ENCODE results near the gene USH2A.

Gene USH2A

GRCh38 chr1:215767761-215768160 is 655.5 kb downstream of the USH2A start:
- DNase-seq: no peak

- DNase-seq: no peak
Measured at GRCh38 chr1:215766521-215766920, 656.7 kb downstream of the USH2A start.

GRCh38 chr1:215765833-215766232 is 657.4 kb downstream of the USH2A start:
- no peak for DNase-seq

- no peak for DNase-seq
Measured at GRCh38 chr1:215761446-215761845, 661.8 kb downstream of the USH2A start.

GRCh38 chr1:215754112-215754511 is 669.1 kb downstream of the USH2A start:
- no peak for DNase-seq

GRCh38 chr1:215749414-215749813 is 673.8 kb downstream of the USH2A start:
- no peak for DNase-seq

- DNase-seq: no peak
Measured at GRCh38 chr1:215748431-215748830, 674.8 kb downstream of the USH2A start.

GRCh38 chr1:215744419-215744818 is 678.8 kb downstream of the USH2A start:
- DNase-seq: no peak

- DNase-seq: no peak
Measured at GRCh38 chr1:215739025-215739424, 684.2 kb downstream of the USH2A start.

- no peak for DNase-seq
Measured at GRCh38 chr1:215731699-215732098, 691.5 kb downstream of the USH2A start.

GRCh38 chr1:215730600-215730999 is 692.6 kb downstream of the USH2A start:
- no peak for DNase-seq

GRCh38 chr1:215728169-215728568 is 695.1 kb downstream of the USH2A start:
- DNase-seq: no peak

- DNase-seq: no peak
Measured at GRCh38 chr1:215720126-215720525, 703.1 kb downstream of the USH2A start.

GRCh38 chr1:215719552-215719951 is 703.7 kb downstream of the USH2A start:
- no peak for DNase-seq

- DNase-seq: no peak
Measured at GRCh38 chr1:215718575-215719287, 704.5 kb downstream of the USH2A start.

GRCh38 chr1:215717677-215718426 is 705.4 kb downstream of the USH2A start:
- no peak for DNase-seq

- DNase-seq: no peak
Measured at GRCh38 chr1:215710899-215711225, 712.4 kb downstream of the USH2A start.

GRCh38 chr1:215710036-215710898 is 713.0 kb downstream of the USH2A start:
- no peak for DNase-seq

- DNase-seq: no peak
Measured at GRCh38 chr1:215704089-215704860, 719.0 kb downstream of the USH2A start.

GRCh38 chr1:215682232-215682631 is 741.0 kb downstream of the USH2A start:
- DNase-seq: no peak

- no peak for DNase-seq
Measured at GRCh38 chr1:215681041-215681440, 742.2 kb downstream of the USH2A start.

- DNase-seq: no peak
Measured at GRCh38 chr1:215679231-215679630, 744.0 kb downstream of the USH2A start.

- DNase-seq: no peak
Measured at GRCh38 chr1:215677112-215677511, 746.1 kb downstream of the USH2A start.
